SK-N-MC (cell line): ENCODE data around the gene COL11A1.

Experiments used
- EZH2 ChIP-seq: fragments of 200-600 bp; sonication (generic); IDR thresholded peaks from one replicate; pipeline ENCODE4 v1.6.1; 2017; ENCODE audit warnings: antibody characterized with exemption
- FOXP2 ChIP-seq: optimal IDR thresholded peaks from 2 replicates; pipeline ENCODE3; 2011; ENCODE audit warnings: mild to moderate bottlenecking, moderate library complexity; ENCODE audit not compliant: insufficient read depth; ENCODE audit errors: extremely low read length, control extremely low read depth
- POLR2AphosphoS5 ChIP-seq: IDR thresholded peaks from 2 replicates; pipeline ENCODE4 v1.6.1; 2012; ENCODE audit warnings: mild to moderate bottlenecking, low read depth, low read length, borderline replicate concordance

- TF ChIP-seq POLR2AphosphoS5 (no peak), EZH2 (no peak), FOXP2 (no peak)
These were observed 12.7 kb upstream of the COL11A1 start for GRCh38 chr1:103120981-103121380.
